Thymus (tissue), 11 donors: ENCODE measurements around the gene GPC6. TPM values are rescaled to one million over a fixed set of nuclear protein-coding genes. Genes with fewer than 3 reads are reported as not detected.

ENCODE experiments used
- DNase-seq, 9 donors: peaks; one replicate each; pipeline ENCODE4 v3.0.0-alpha.2; 2013; ENCODE audit warnings: low spot score in 9 of 9, low read depth in 6 of 9, missing footprints in 1 of 9
- H3K27ac ChIP-seq, 2 donors: one replicate each; pipeline ENCODE4 v1.5.1; 2013; ENCODE audit warnings: control low read depth in 1 of 2, low read depth in 1 of 2, low read length in 1 of 2, mild to moderate bottlenecking in 1 of 2, moderate library complexity in 1 of 2
- H3K27me3 ChIP-seq, 2 donors: one replicate each; pipeline ENCODE4 v1.5.1; 2013; ENCODE audit warnings: low read length in 1 of 2; ENCODE audit not compliant: control insufficient read depth in 2 of 2, insufficient read depth in 1 of 2
- H3K36me3 ChIP-seq, 2 donors: one replicate each; pipeline ENCODE4 v1.5.1; 2013; ENCODE audit warnings: low read length in 1 of 2, mild to moderate bottlenecking in 1 of 2, moderate library complexity in 1 of 2; ENCODE audit not compliant: control insufficient read depth in 2 of 2, insufficient read depth in 2 of 2
- H3K4me1 ChIP-seq, 2 donors: one replicate each; pipeline ENCODE4 v1.5.1; 2013; ENCODE audit warnings: low read length in 2 of 2; ENCODE audit not compliant: control insufficient read depth in 2 of 2, insufficient read depth in 2 of 2
- H3K4me3 ChIP-seq, 2 donors: one replicate each; pipeline ENCODE4 v1.5.1; 2013; ENCODE audit warnings: low read length in 2 of 2, control low read depth in 1 of 2, mild to moderate bottlenecking in 1 of 2
- H3K9me3 ChIP-seq, 2 donors: one replicate each; pipeline ENCODE4 v1.5.1; 2013; ENCODE audit warnings: low read length in 1 of 2, mild to moderate bottlenecking in 1 of 2; ENCODE audit not compliant: control insufficient read depth in 2 of 2, insufficient read depth in 1 of 2
- WGBS: extraction: QIAGEN DNeasy Blood & Tissue Kit; methylation state at CpG from one replicate; pipeline ENCODE4 v1.1.7; 2013; 5-methylcytosine and 5-hydroxymethylcytosine counted together
- polyA plus RNA-seq: library from polyadenylated mRNA; stranded (reverse); fragments of 200-250 nt; gene quantifications from one replicate; pipeline ENCODE4 v1.2.3, GENCODE V29; 2013
- total RNA-seq: library from RNA; stranded (reverse); fragments of 120-200 nt; gene quantifications from one replicate; pipeline ENCODE4 v1.2.4, GENCODE V29; 2013
- donor health status: healthy.

The GPC6 gene
- total and polyA plus RNA-seq, 2 donors = 1.1 to 6.9 TPM

GRCh38 chr13:93922063-93922855, 695.7 kb downstream of the GPC6 start:
- no peak overlapping the region for H3K4me3 ChIP-seq
- no peaks in the 10 kb centered on the region for H3K36me3 ChIP-seq
- no peak for DNase-seq
- no peaks in the 10 kb centered on the region for H3K9me3 ChIP-seq
- H3K27ac ChIP-seq = no peak overlapping the region
- 86% methylated on average over 5 of the region's 5 CpGs for WGBS
- H3K27me3 ChIP-seq = no peaks in the 10 kb centered on the region
- no peaks in the 10 kb centered on the region for H3K4me1 ChIP-seq

GRCh38 chr13:93925990-93926389, 699.4 kb downstream of the GPC6 start:
- H3K27ac ChIP-seq = no peak overlapping the region
- H3K4me3 ChIP-seq = no peak overlapping the region
- DNase-seq = no peak
- 97% methylated on average over 1 of the region's 1 CpG for WGBS
- H3K36me3 ChIP-seq = no peaks in the 10 kb centered on the region
- no peaks in the 10 kb centered on the region for H3K4me1 ChIP-seq
- H3K9me3 ChIP-seq = peaks cover 0 to 2% of the 10 kb centered on the region in 2 donors
- no peaks in the 10 kb centered on the region for H3K27me3 ChIP-seq

- no peak for DNase-seq
- 84% methylated on average over 1 of the region's 1 CpG for WGBS
- no peaks in the 10 kb centered on the region for H3K27me3 ChIP-seq
- H3K36me3 ChIP-seq = no peaks in the 10 kb centered on the region
- no peak overlapping the region for H3K4me3 ChIP-seq
- no peaks in the 10 kb centered on the region for H3K4me1 ChIP-seq
- H3K9me3 ChIP-seq = peaks cover 0 to 2% of the 10 kb centered on the region in 2 donors
- no peak overlapping the region for H3K27ac ChIP-seq
Observed at GRCh38 chr13:93926425-93926824, 699.8 kb downstream of the GPC6 start.

GRCh38 chr13:93927431-93927830, 700.8 kb downstream of the GPC6 start:
- H3K4me1 ChIP-seq = no peaks in the 10 kb centered on the region
- 79% methylated on average over 1 of the region's 1 CpG for WGBS
- no peak for DNase-seq
- H3K27me3 ChIP-seq = no peaks in the 10 kb centered on the region
- no peaks in the 10 kb centered on the region for H3K36me3 ChIP-seq
- peaks cover 0 to 2% of the 10 kb centered on the region in 2 donors for H3K9me3 ChIP-seq
- H3K27ac ChIP-seq = no peak overlapping the region
- H3K4me3 ChIP-seq = no peak overlapping the region

- Histone ChIP-seq H3K4me3 (no peak overlapping the region), H3K4me1 (no peaks in the 10 kb centered on the region), H3K36me3 (no peaks in the 10 kb centered on the region), H3K27me3 (no peaks in the 10 kb centered on the region), H3K27ac (no peak overlapping the region), H3K9me3 (peaks cover 0 to 2% of the 10 kb centered on the region in 2 donors)
- DNase-seq = no peak
- WGBS = 98% methylated on average over 3 of the region's 3 CpGs
Observed at GRCh38 chr13:93932901-93933300, 706.3 kb downstream of the GPC6 start.

GRCh38 chr13:93936901-93937300, 710.3 kb downstream of the GPC6 start:
- no peak overlapping the region for H3K27ac ChIP-seq
- H3K9me3 ChIP-seq = no peaks in the 10 kb centered on the region
- H3K4me1 ChIP-seq = no peaks in the 10 kb centered on the region
- H3K36me3 ChIP-seq = no peaks in the 10 kb centered on the region
- no peak overlapping the region for H3K4me3 ChIP-seq
- DNase-seq = no peak
- H3K27me3 ChIP-seq = no peaks in the 10 kb centered on the region
- 84% methylated on average over 4 of the region's 4 CpGs for WGBS

- Histone ChIP-seq H3K27me3 (no peaks in the 10 kb centered on the region), H3K4me3 (no peak overlapping the region), H3K27ac (no peak overlapping the region), H3K4me1 (no peaks in the 10 kb centered on the region), H3K36me3 (no peaks in the 10 kb centered on the region), H3K9me3 (no peaks in the 10 kb centered on the region)
- WGBS = 91% methylated on average over 2 of the region's 2 CpGs
- DNase-seq = no peak
Observed at GRCh38 chr13:93941444-93941843, 714.8 kb downstream of the GPC6 start.

- Histone ChIP-seq H3K27ac (no peak overlapping the region), H3K9me3 (no peaks in the 10 kb centered on the region), H3K36me3 (no peaks in the 10 kb centered on the region), H3K4me1 (no peaks in the 10 kb centered on the region), H3K27me3 (no peaks in the 10 kb centered on the region), H3K4me3 (no peak overlapping the region)
- WGBS = 93% methylated on average over 3 of the region's 3 CpGs
- DNase-seq = no peak
Observed at GRCh38 chr13:93942016-93942415, 715.4 kb downstream of the GPC6 start.

GRCh38 chr13:93945621-93946020, 719.0 kb downstream of the GPC6 start:
- WGBS = 86% methylated on average over 3 of the region's 3 CpGs
- H3K27me3 ChIP-seq = no peaks in the 10 kb centered on the region
- DNase-seq = no peak
- no peak overlapping the region for H3K4me3 ChIP-seq
- no peaks in the 10 kb centered on the region for H3K4me1 ChIP-seq
- no peak overlapping the region for H3K27ac ChIP-seq
- H3K9me3 ChIP-seq = no peaks in the 10 kb centered on the region
- H3K36me3 ChIP-seq = no peaks in the 10 kb centered on the region
